HAP-1 (cell line): ENCODE data around the gene PATJ.
"Not testable (repeated sequence)": the region's sequence is repeated elsewhere in the genome, so short reads cannot be mapped to it uniquely, and the experiment has no call there.

ENCODE experiments used
- DNase-seq, 2 experiments: peaks; one replicate each; pipeline ENCODE4 v3.0.0-alpha.2; 2016 to 2020; ENCODE audit warnings: low spot score in 2 of 2
- H3K27me3 ChIP-seq: fragments of 250-450 bp; sonication (Bioruptor Pico); 2 replicates; pipeline ENCODE4 v1.5.1; 2020; ENCODE audit warnings: low read depth, mild to moderate bottlenecking, moderate library complexity
- H3K36me3 ChIP-seq: fragments of 250-450 bp; sonication (Bioruptor Pico); replicated peaks from 2 replicates; pipeline ENCODE4 v1.5.1; 2020; ENCODE audit warnings: mild to moderate bottlenecking
- H3K4me1 ChIP-seq: fragments of 250-450 bp; sonication (Bioruptor Pico); 2 replicates; pipeline ENCODE4 v1.5.1; 2020; ENCODE audit warnings: mild to moderate bottlenecking
- H3K4me3 ChIP-seq: fragments of 250-450 bp; sonication (Bioruptor Pico); 2 replicates; pipeline ENCODE4 v1.5.1; 2020; ENCODE audit warnings: mild to moderate bottlenecking, moderate library complexity
- H3K9me3 ChIP-seq: fragments of 250-450 bp; sonication (Bioruptor Pico); 2 replicates; pipeline ENCODE4 v1.5.1; 2020; ENCODE audit warnings: mild to moderate bottlenecking, moderate library complexity
- in situ Hi-C: fragments of 300-500 bp; cut with MboI; formaldehyde crosslinking; loops from 3 replicates; pipeline ENCODE4 v1.14.3; 2020; ENCODE audit warnings: low sequenced_read_pairs, inconsistent platforms, mixed read lengths

Gene PATJ

GRCh38 chr1:62209931-62210595 lies 467.8 kb downstream of the PATJ start:
- in situ Hi-C loops = no loop called here
- no peaks in the 10 kb centered on the region for H3K36me3 ChIP-seq
- DNase-seq = no peak
- H3K9me3 ChIP-seq = peaks cover 8% of the 10 kb centered on the region
- H3K4me1 ChIP-seq = no peaks in the 10 kb centered on the region
- no peak overlapping the region for H3K4me3 ChIP-seq
- no peaks in the 10 kb centered on the region for H3K27me3 ChIP-seq

GRCh38 chr1:62210960-62211359 lies 468.7 kb downstream of the PATJ start:
- no peaks in the 10 kb centered on the region for H3K36me3 ChIP-seq

DNA sequence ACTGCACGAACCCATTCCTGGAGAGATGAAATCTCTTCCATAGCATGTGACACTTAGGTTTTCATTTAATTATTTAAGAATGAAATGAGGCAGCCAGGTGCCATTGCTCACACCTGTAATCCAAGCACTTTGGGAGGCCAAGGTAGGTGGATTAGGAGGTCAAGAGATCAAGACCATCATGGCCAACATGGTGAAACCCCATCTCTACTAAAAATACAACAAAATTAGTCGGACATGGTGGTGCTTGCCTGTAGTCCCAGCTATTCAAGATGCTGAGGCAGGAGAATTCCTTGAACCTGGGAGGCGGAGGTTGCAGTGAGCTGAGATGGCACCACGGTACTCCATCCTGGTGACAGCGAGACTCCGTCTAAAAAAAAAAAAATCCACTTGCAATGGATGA lies 470.1 kb downstream of the PATJ start:
- in situ Hi-C loops = no loop called here
- H3K4me1 ChIP-seq = no peaks in the 10 kb centered on the region
- no peaks in the 10 kb centered on the region for H3K27me3 ChIP-seq
- DNase-seq = no peak
- H3K36me3 ChIP-seq = no peaks in the 10 kb centered on the region
- H3K9me3 ChIP-seq = peaks cover 8% of the 10 kb centered on the region
- no peak overlapping the region for H3K4me3 ChIP-seq

More at GRCh38 chr1:62210960-62211359, 468.7 kb downstream of the PATJ start:
- in situ Hi-C loops = no loop called here
- no peaks in the 10 kb centered on the region for H3K27me3 ChIP-seq
- H3K4me3 ChIP-seq = no peak overlapping the region
- peaks cover 8% of the 10 kb centered on the region for H3K9me3 ChIP-seq
- no peak for DNase-seq
- no peaks in the 10 kb centered on the region for H3K4me1 ChIP-seq

- no peak for DNase-seq
- H3K4me1 ChIP-seq = no peaks in the 10 kb centered on the region
- H3K27me3 ChIP-seq = no peaks in the 10 kb centered on the region
- H3K9me3 ChIP-seq = peaks cover 8% of the 10 kb centered on the region
- H3K36me3 ChIP-seq = no peaks in the 10 kb centered on the region
- in situ Hi-C loops = no loop called here
- no peak overlapping the region for H3K4me3 ChIP-seq
Observed at GRCh38 chr1:62213075-62213914, 471.0 kb downstream of the PATJ start.

GRCh38 chr1:62218604-62219003 lies 476.3 kb downstream of the PATJ start:
- Histone ChIP-seq H3K9me3 (no peaks in the 10 kb centered on the region), H3K27me3 (no peaks in the 10 kb centered on the region), H3K4me1 (no peaks in the 10 kb centered on the region), H3K4me3 (no peak overlapping the region), H3K36me3 (no peaks in the 10 kb centered on the region)
- in situ Hi-C loops = no loop called here
- no peak for DNase-seq

DNA sequence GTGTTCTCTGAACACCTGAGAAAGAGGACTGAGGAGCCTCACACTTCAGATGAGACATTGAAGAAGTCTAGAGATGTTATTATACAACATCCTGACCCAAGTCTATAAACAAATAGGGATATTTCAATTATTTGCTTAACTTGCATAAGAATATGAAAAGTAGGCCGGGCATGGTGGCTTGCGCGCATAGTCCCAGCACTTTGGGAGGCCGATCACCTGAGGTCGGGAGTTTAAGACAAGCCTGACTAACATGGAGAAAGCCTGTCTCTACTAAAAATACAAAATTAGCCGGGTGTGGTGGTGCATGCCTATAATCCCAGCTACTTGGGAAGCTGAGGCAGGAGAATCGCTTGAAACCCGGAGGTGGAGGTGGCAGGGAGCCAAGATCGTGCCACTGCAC lies 478.2 kb downstream of the PATJ start:
- H3K4me3 ChIP-seq, H3K36me3 ChIP-seq, in situ Hi-C loops, H3K9me3 ChIP-seq, H3K27me3 ChIP-seq, H3K4me1 ChIP-seq, DNase-seq: not testable (repeated sequence)

DNA sequence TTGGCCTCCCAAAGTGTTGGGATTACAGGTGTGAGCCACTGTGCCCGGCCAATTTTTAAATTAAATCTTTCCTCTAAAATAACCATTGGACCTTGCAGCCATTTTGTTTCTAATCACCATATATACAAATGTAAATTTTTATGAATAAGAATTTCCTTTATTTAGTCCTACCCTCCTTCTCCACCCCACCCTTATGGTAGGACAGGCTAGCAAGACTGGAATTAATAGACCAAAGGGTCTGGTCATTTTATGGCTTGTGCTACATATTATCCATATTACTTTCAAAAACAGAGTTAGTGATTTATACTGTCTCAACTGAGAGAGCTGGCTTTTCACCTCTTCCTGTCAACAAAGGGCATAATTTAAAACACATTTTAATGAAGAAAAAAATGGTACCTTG lies 478.9 kb downstream of the PATJ start:
- no peaks in the 10 kb centered on the region for H3K4me1 ChIP-seq
- H3K27me3 ChIP-seq = no peaks in the 10 kb centered on the region
- no peak overlapping the region for H3K4me3 ChIP-seq
- H3K9me3 ChIP-seq = no peaks in the 10 kb centered on the region
- no peaks in the 10 kb centered on the region for H3K36me3 ChIP-seq
- in situ Hi-C loops = no loop called here
- no peak for DNase-seq

DNA sequence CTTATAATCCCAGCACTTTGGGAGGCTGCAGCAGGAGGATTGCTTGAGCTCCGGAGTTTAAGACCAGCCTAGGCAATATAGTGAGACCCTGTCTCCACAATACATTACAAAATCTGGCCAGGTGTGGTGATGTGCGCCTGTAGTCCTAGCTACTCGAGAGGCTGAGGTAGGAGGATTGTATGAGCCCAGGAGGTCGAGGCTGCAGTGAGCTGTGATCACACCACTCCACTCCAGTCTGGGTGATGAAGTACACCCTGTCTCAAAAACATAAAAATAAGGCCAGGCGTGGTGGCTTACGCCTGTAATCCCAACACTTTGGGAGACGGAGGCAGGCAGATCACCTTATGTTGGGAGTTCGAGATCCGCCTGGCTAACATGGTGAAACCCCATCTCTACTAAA lies 480.0 kb downstream of the PATJ start:
- Histone ChIP-seq H3K4me1 (no peaks in the 10 kb centered on the region), H3K4me3 (no peak overlapping the region), H3K36me3 (no peaks in the 10 kb centered on the region), H3K9me3 (no peaks in the 10 kb centered on the region), H3K27me3 (no peaks in the 10 kb centered on the region)
- no peak for DNase-seq
- in situ Hi-C loops = no loop called here

DNA sequence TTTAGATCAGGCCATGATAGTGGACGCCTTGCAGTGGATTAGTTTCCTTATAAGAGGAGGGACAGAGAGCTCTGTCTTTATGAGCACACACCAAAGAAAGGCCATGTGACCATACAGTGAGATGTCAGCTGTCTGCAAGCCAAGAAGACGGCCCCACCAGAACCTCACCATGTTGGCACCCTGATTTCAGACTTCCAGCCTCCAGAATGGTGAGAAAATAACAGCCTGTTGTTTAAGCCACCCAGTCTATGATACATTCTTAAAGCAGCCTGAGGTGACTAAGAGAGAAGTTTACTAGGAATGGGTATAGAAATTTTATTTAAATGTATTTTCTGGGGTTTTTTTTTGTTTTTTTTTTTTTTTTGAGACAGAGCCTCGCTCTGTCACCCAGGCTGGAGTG lies 481.9 kb downstream of the PATJ start:
- Histone ChIP-seq H3K4me1 (no peaks in the 10 kb centered on the region), H3K27me3 (no peaks in the 10 kb centered on the region), H3K4me3 (no peak overlapping the region), H3K9me3 (no peaks in the 10 kb centered on the region), H3K36me3 (no peaks in the 10 kb centered on the region)
- DNase-seq = no peak
- in situ Hi-C loops = no loop called here

DNA sequence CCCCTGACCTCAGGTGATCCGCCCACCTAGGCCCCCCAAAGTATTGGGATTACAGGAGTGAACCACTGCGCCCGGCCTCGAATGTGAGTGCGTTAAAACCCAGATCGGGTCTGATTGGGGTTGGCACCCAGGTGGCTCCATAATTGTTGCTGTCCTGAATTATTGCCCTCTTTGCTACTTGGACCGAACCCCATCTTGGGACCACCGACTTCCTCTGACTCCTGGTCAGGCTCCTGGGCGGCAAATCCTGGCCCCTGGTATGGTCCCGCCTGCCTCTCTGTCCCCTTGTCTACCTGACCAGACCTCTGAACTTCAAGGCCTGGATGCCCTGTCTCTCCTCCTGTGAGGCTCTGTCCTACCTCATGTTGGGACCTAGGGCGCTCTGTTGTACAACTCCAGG lies 485.2 kb downstream of the PATJ start:
- H3K36me3 ChIP-seq = no peaks in the 10 kb centered on the region
- H3K27me3 ChIP-seq = no peaks in the 10 kb centered on the region
- H3K4me3 ChIP-seq = no peak overlapping the region
- no peaks in the 10 kb centered on the region for H3K9me3 ChIP-seq
- no peak for DNase-seq
- in situ Hi-C loops = no loop called here
- no peaks in the 10 kb centered on the region; the same call in 1 of the 2 replicates for H3K4me1 ChIP-seq
